Ovary (tissue), 9 donors: ENCODE data around the gene AMBP. TPM values are rescaled to one million over a fixed set of nuclear protein-coding genes. Genes with fewer than 3 reads are reported as not detected.

Source experiments
- DNase-seq, 5 donors: peaks; one replicate each; pipeline ENCODE4 v3.0.0-alpha.2; 2019 to 2020
- H3K27ac ChIP-seq, 2 donors: fragments of 200-600 bp; one replicate each; pipeline versions ENCODE4 v1.5.1 to v1.8.0; 2019 to 2022
- H3K27me3 ChIP-seq: fragments of 200-600 bp; one replicate; pipeline ENCODE4 v1.8.0; 2022
- H3K36me3 ChIP-seq: fragments of 200-600 bp; sonication (generic); one replicate; pipeline ENCODE4 v1.5.1; 2019
- H3K4me1 ChIP-seq: one replicate; pipeline ENCODE4 v1.8.1; 2013; ENCODE audit warnings: mild to moderate bottlenecking, moderate library complexity; ENCODE audit not compliant: insufficient read depth
- H3K4me3 ChIP-seq: fragments of 200-600 bp; sonication (generic); one replicate; pipeline ENCODE4 v1.5.1; 2017
- H3K9me3 ChIP-seq, 2 donors: fragments of 200-600 bp in 1 of 2; sonication (generic) in 1 of 2; one replicate each; pipeline versions ENCODE4 v1.5.1 to v1.8.1; 2013 to 2019; ENCODE audit warnings: mild to moderate bottlenecking in 1 of 2, moderate library complexity in 1 of 2
- CTCF ChIP-seq, 3 donors: fragments of 450-650 bp in 2 of 3; fragments of 200-600 bp in 1 of 3; IDR thresholded peaks; one replicate each; pipeline versions ENCODE4 v1.5.1 to v1.8.0; 2016 to 2022; ENCODE audit warnings: antibody characterized with exemption in 3 of 3, mild to moderate bottlenecking in 1 of 3
- EP300 ChIP-seq: sonication (generic); formaldehyde crosslinking; IDR thresholded peaks from one replicate; pipeline ENCODE4 v1.6.1; 2017; ENCODE audit warnings: antibody characterized with exemption
- POLR2A ChIP-seq: fragments of 450-650 bp; IDR thresholded peaks from one replicate; pipeline ENCODE4 v1.6.1; 2017; ENCODE audit warnings: antibody characterized with exemption, mild to moderate bottlenecking, moderate library complexity
- WGBS, 3 donors: extraction: QIAGEN DNeasy Blood & Tissue Kit in 1 of 3; methylation state at CpG; one replicate each; pipeline versions ENCODE4 v1.1.5 to v1.1.7; 2013 to 2017; 5-methylcytosine and 5-hydroxymethylcytosine counted together
- intact Hi-C, 4 donors: fragments of 100-400 bp; cut with DNase I; formaldehyde crosslinking; loops; one replicate each; pipeline versions ENCODE4 v1.11.0 to v1.15.1; 2022 to 2023
- polyA plus RNA-seq, 2 donors: library from polyadenylated mRNA; stranded (reverse); fragments of 200-250 nt in 1 of 2; fragments of 350-450 nt in 1 of 2; fragmentation: Illumina TruSeq in 1 of 2; extraction: RNeasy Lipid Tissue Mini Kit (QIAGEN cat#74804) in 1 of 2; gene quantifications; one replicate each; pipeline ENCODE4 v1.2.3, GENCODE V29; 2013 to 2014
- total RNA-seq, 7 donors: library from RNA; depleted of rRNA in 2 of 7; stranded (reverse); fragments of >200 nt in 2 of 7; fragmentation: NEBNext Ultra II Directional in 3 of 7; extraction: Animal tissue kit (Norgen Biotek cat#: 25700) in 3 of 7; gene quantifications; one replicate each; pipeline versions ENCODE4 v1.1.0 to v1.2.4, GENCODE V29; 2016 to 2023
- donor health status: DM: no; HTN: no; CAD: no; lungs with moderate emphysema.
- donor health status: DM: no; HTN: no; CAD: no.
- donor health status: Bipolar disorder and iron deficiency.
- donor health status: DM: yes; HTN: yes; CAD: no.
- donor health status: DM: no; HTN: no; CAD: no.
- donor health status: DM: yes; HTN: yes; CAD: no.

Gene AMBP
- total and polyA plus RNA-seq, 9 donors = 0.15 to 3.9 (median 0.62) TPM; not detected in 3

- peaks cover 15% of the 10 kb centered on the region for H3K4me1 ChIP-seq
- H3K9me3 ChIP-seq = no peaks in the 10 kb centered on the region
- TF ChIP-seq CTCF (IDR thresholded peaks at IDR 0.05) (no peak), EP300 (no peak), POLR2A (no peak)
- no peak overlapping the region for H3K27ac ChIP-seq
- 93 to 98% (median 96%) methylated on average over 5 of the region's 5 CpGs for WGBS, 3 donors
- H3K27me3 ChIP-seq = no peaks in the 10 kb centered on the region
- no peaks in the 10 kb centered on the region for H3K36me3 ChIP-seq
- intact Hi-C loops = no loop called here
- no peak overlapping the region for H3K4me3 ChIP-seq
- no peak for DNase-seq
These were observed 21.6 kb downstream of the AMBP start for GRCh38 chr9:114056527-114056926.

GRCh38 chr9:114055894-114056293 is 22.2 kb downstream of the AMBP start:
- no peak overlapping the region for H3K4me3 ChIP-seq
- WGBS, 3 donors = 34 to 71% (median 52%) methylated on average over 7 of the region's 7 CpGs
- no peak for DNase-seq
- no peaks in the 10 kb centered on the region for H3K9me3 ChIP-seq
- TF ChIP-seq POLR2A = no peak
- TF ChIP-seq EP300 = no peak
- no peak for TF ChIP-seq CTCF (IDR thresholded peaks at IDR 0.05)
- H3K4me1 ChIP-seq = peaks cover 15% of the 10 kb centered on the region
- H3K27ac ChIP-seq = peak overlapping the region in 1 of 2 donors; percentile 30
- no peaks in the 10 kb centered on the region for H3K36me3 ChIP-seq
- H3K27me3 ChIP-seq = no peaks in the 10 kb centered on the region
- intact Hi-C loops = no loop called here

GRCh38 chr9:114055061-114055460 is 23.0 kb downstream of the AMBP start:
- H3K27me3 ChIP-seq = no peaks in the 10 kb centered on the region
- H3K36me3 ChIP-seq = no peaks in the 10 kb centered on the region
- H3K9me3 ChIP-seq = no peaks in the 10 kb centered on the region
- H3K4me3 ChIP-seq = no peak overlapping the region
- H3K4me1 ChIP-seq = peaks cover 10% of the 10 kb centered on the region
- peak in 2 of 5 donors; percentile 11 to 19 for DNase-seq
- 93 to 95% (median 94%) methylated on average over 18 of the region's 18 CpGs for WGBS, 3 donors
- H3K27ac ChIP-seq = no peak overlapping the region
- TF ChIP-seq EP300 (no peak), POLR2A (no peak), CTCF (IDR thresholded peaks at IDR 0.05) (no peak)
- intact Hi-C loops = no loop called here

- peaks cover 3% of the 10 kb centered on the region for H3K4me1 ChIP-seq
- TF ChIP-seq POLR2A (no peak), CTCF (IDR thresholded peaks at IDR 0.05) (no peak), EP300 (no peak)
- no peaks in the 10 kb centered on the region for H3K9me3 ChIP-seq
- H3K36me3 ChIP-seq = no peaks in the 10 kb centered on the region
- H3K4me3 ChIP-seq = no peak overlapping the region
- intact Hi-C loops = no loop called here
- peak in 3 of 5 donors; percentile 3 to 21 (median 8) for DNase-seq
- whole genome bisulfite sequencing, 3 donors = 79 to 85% (median 81%) methylated on average over 10 of the region's 10 CpGs
- no peaks in the 10 kb centered on the region for H3K27me3 ChIP-seq
- no peak overlapping the region for H3K27ac ChIP-seq
These were observed 23.9 kb downstream of the AMBP start for GRCh38 chr9:114054191-114054690.
